Myometrial cell (primary cell): ENCODE results near the gene ZNF467. TPM values are rescaled to one million over a fixed set of nuclear protein-coding genes. Genes with fewer than 3 reads are reported as not detected.

Source experiments
- total RNA-seq: library from RNA; depleted of rRNA; stranded (reverse); fragments of >200 nt; gene quantifications from 2 replicates; pipeline ENCODE4 v1.2.3, GENCODE V29; 2015

Gene ZNF467, protein sequence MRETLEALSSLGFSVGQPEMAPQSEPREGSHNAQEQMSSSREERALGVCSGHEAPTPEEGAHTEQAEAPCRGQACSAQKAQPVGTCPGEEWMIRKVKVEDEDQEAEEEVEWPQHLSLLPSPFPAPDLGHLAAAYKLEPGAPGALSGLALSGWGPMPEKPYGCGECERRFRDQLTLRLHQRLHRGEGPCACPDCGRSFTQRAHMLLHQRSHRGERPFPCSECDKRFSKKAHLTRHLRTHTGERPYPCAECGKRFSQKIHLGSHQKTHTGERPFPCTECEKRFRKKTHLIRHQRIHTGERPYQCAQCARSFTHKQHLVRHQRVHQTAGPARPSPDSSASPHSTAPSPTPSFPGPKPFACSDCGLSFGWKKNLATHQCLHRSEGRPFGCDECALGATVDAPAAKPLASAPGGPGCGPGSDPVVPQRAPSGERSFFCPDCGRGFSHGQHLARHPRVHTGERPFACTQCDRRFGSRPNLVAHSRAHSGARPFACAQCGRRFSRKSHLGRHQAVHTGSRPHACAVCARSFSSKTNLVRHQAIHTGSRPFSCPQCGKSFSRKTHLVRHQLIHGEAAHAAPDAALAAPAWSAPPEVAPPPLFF
- total RNA-seq: 1.4 and 3.0 TPM in 2 replicates

DNA sequence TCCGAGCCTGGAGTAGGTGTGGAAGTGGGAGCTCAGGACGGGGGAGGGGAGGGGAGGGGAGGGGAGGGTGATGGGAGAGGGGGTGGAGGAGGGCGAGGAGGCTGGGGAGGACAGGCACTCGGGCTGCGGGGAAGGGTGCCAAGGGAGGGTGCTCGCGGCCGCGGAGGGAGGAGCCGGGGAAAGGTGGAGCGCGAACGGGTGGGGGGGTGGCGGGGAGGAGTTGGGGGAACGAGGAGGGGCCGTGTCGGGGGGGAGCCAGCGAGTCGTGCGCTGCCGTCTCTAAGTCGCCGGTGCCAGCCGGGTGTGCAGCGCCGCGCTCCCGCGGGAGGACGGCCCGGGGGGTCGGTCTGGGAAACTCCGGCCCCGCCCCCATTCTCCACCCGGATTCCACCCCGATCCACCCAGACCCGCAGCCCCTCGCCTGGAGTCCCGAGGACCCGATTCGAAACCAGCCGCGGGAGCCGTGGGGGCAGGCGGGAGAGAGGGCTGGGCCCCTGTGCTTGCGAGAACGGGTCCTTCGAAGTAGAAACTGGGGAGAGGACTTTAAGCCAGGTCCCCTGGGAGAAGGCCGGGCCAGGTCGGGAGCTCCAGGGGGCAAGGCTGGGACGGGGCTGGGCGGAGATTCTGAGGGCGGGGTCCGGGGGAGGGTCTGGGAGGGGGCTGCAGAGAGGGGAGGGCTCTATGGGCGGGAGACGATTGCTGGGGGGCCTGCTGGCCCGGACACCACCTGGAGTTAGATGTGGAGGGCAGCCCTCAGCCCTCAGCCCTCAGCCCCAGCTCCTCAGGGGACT lies at the start of gene ZNF467:
ZNF467 (minus strand) TSS at position 143 of the 791 bp plus-strand sequence. CDS start 2,556 bp downstream, outside the sequence.

Other genes starting within 250 kb of the ZNF467 start
- gene ZNF862, start 64.8 kb upstream of the ZNF467 start, total RNA-seq: 6.9 and 10.5 TPM in 2 replicates
- 16.1 and 37.2 TPM in 2 replicates for gene ATP6V0E2, start 100.4 kb upstream of the ZNF467 start, total RNA-seq